Thyroid gland (tissue), 4 donors: Measurements from ENCODE around the gene FGFBP2. TPM values are rescaled to one million over a fixed set of nuclear protein-coding genes. Genes with fewer than 3 reads are reported as not detected.

Experiments
- DNase-seq, 2 donors: peaks; one replicate each; pipeline ENCODE4 v3.0.0-alpha.2; 2019
- H3K27ac ChIP-seq, 3 donors: fragments of 200-600 bp; sonication (generic); 1 replicate in 2 of 3; 2 replicates in 1 of 3; pipeline ENCODE4 v1.5.1; 2016 to 2019; ENCODE audit warnings: mild to moderate bottlenecking in 1 of 3, moderate library complexity in 1 of 3
- H3K27me3 ChIP-seq: fragments of 200-600 bp; sonication (generic); one replicate; pipeline ENCODE4 v1.5.1; 2019
- H3K36me3 ChIP-seq, 2 donors: fragments of 200-600 bp; sonication (generic); one replicate each; pipeline ENCODE4 v1.5.1; 2016 to 2019
- H3K4me1 ChIP-seq, 2 donors: fragments of 200-600 bp; sonication (generic); one replicate each; pipeline ENCODE4 v1.5.1; 2017 to 2019
- H3K4me3 ChIP-seq, 3 donors: fragments of 200-600 bp; sonication (generic); replicated peaks in 1 of 3; 1 replicate in 2 of 3; 2 replicates in 1 of 3; pipeline ENCODE4 v1.5.1; 2016; ENCODE audit warnings: mild to moderate bottlenecking in 1 of 3
- H3K9me3 ChIP-seq: fragments of 200-600 bp; sonication (generic); one replicate; pipeline ENCODE4 v1.5.1; 2017
- POLR2A ChIP-seq, 2 donors: fragments of 450-650 bp; IDR thresholded peaks; one replicate each; pipeline ENCODE4 v1.6.1; 2017; ENCODE audit warnings: antibody characterized with exemption in 2 of 2, mild to moderate bottlenecking in 2 of 2, moderate library complexity in 1 of 2
- WGBS, 2 donors: methylation state at CpG; one replicate each; pipeline ENCODE4 v1.1.5; 2017; 5-methylcytosine and 5-hydroxymethylcytosine counted together
- intact Hi-C: fragments of 100-400 bp; cut with DNase I; formaldehyde crosslinking; loops from one replicate; pipeline ENCODE4 v1.15.1; 2023
- total RNA-seq, 4 donors: library from RNA; depleted of rRNA; stranded (reverse); fragments of >200 nt; gene quantifications; one replicate each; pipeline ENCODE4 v1.2.3, GENCODE V29; 2016
- TF ChIP-seq, protein P1 (sequence below), 6 experiments: fragments of 200-600 bp in 3 of 6; fragments of 450-650 bp in 3 of 6; sonication (generic) in 3 of 6; IDR thresholded peaks; one replicate each; pipeline ENCODE4 v1.5.1; 2016 to 2019; ENCODE audit warnings: antibody characterized with exemption in 6 of 6, mild to moderate bottlenecking in 2 of 6, inconsistent platforms in 1 of 6, moderate library complexity in 1 of 6

The FGFBP2 gene
- total RNA-seq, 4 donors from 2014 or later, result 0.67 to 3.7 (median 0.92) TPM

GRCh38 chr4:15988222-15988621, 25.2 kb upstream of the FGFBP2 start:
- no peaks in the 10 kb centered on the region for H3K9me3 ChIP-seq
- H3K36me3 ChIP-seq, result no peaks in the 10 kb centered on the region
- H3K4me1 ChIP-seq, result peaks cover 5 to 30% of the 10 kb centered on the region in 2 donors
- TF ChIP-seq POLR2A (IDR thresholded peaks at IDR 0.05), result no peak
- TF ChIP-seq, protein P1, sequence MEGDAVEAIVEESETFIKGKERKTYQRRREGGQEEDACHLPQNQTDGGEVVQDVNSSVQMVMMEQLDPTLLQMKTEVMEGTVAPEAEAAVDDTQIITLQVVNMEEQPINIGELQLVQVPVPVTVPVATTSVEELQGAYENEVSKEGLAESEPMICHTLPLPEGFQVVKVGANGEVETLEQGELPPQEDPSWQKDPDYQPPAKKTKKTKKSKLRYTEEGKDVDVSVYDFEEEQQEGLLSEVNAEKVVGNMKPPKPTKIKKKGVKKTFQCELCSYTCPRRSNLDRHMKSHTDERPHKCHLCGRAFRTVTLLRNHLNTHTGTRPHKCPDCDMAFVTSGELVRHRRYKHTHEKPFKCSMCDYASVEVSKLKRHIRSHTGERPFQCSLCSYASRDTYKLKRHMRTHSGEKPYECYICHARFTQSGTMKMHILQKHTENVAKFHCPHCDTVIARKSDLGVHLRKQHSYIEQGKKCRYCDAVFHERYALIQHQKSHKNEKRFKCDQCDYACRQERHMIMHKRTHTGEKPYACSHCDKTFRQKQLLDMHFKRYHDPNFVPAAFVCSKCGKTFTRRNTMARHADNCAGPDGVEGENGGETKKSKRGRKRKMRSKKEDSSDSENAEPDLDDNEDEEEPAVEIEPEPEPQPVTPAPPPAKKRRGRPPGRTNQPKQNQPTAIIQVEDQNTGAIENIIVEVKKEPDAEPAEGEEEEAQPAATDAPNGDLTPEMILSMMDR (IDR thresholded peaks at IDR 0.05), result no peak
- no peak overlapping the region for H3K4me3 ChIP-seq
- no peaks in the 10 kb centered on the region for H3K27me3 ChIP-seq
- WGBS, 2 donors, result 96 to 100% methylated on average over 1 of the region's 1 CpG
- DNase-seq, result no peak
- H3K27ac ChIP-seq, result no peak overlapping the region
- intact Hi-C loops, result no loop called here

DNA sequence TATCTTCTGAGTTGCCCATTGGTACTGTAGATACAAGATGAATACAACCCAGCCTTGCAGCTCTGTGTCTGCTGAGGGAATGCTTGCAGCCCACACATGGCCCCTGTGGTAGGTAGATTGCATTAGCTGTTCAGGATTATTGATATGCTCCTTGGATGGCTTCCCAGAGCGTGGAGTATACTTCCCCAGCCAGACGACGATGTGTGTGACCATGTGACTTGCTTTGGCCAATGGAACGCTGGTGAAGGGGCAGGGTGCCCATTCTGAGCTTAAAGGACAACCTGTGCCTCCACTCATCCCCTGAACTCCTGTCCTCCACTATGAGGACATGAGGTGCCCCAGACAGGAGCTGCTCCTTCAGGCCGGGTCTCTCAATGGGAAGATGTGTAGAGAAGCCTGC, 23.9 kb upstream of the FGFBP2 start:
- no peak overlapping the region for H3K4me3 ChIP-seq
- H3K9me3 ChIP-seq, result no peaks in the 10 kb centered on the region
- intact Hi-C loops, result no loop called here
- H3K36me3 ChIP-seq, result no peaks in the 10 kb centered on the region
- peak in 1 of 2 donors; percentile 38 for DNase-seq
- WGBS, 2 donors, result 39 to 47% methylated on average over 5 of the region's 5 CpGs
- H3K4me1 ChIP-seq, result peaks cover 5 to 39% of the 10 kb centered on the region in 2 donors
- H3K27ac ChIP-seq, result peak overlapping the region in 1 of 3 donors; percentile 17
- H3K27me3 ChIP-seq, result no peaks in the 10 kb centered on the region
- TF ChIP-seq POLR2A (IDR thresholded peaks at IDR 0.05), result no peak
- TF ChIP-seq, protein P1 (IDR thresholded peaks at IDR 0.05), result no peak

GRCh38 chr4:15983610-15984009, 20.6 kb upstream of the FGFBP2 start:
- Histone ChIP-seq H3K36me3 (no peaks in the 10 kb centered on the region), H3K4me3 (no peak overlapping the region), H3K9me3 (no peaks in the 10 kb centered on the region), H3K27ac (peak overlapping the region in 2 of 3 donors; percentile 28 to 35), H3K4me1 (peaks cover 5 to 33% of the 10 kb centered on the region in 2 donors), H3K27me3 (no peaks in the 10 kb centered on the region)
- intact Hi-C loops, result no loop called here
- WGBS, 2 donors, result 90 to 91% methylated on average over 2 of the region's 2 CpGs
- no peak for DNase-seq
- TF ChIP-seq, protein P1 (IDR thresholded peaks at IDR 0.05), result no peak
- TF ChIP-seq POLR2A (IDR thresholded peaks at IDR 0.05), result no peak

GRCh38 chr4:15982842-15983524, 20.0 kb upstream of the FGFBP2 start:
- no peaks in the 10 kb centered on the region for H3K27me3 ChIP-seq
- peak in 1 of 2 donors; percentile 34 for DNase-seq
- no peaks in the 10 kb centered on the region for H3K36me3 ChIP-seq
- intact Hi-C loops, result no loop called here
- H3K27ac ChIP-seq, result peak overlapping the region in 2 of 3 donors; percentile 35 to 41
- peaks cover 5 to 33% of the 10 kb centered on the region in 2 donors for H3K4me1 ChIP-seq
- H3K9me3 ChIP-seq, result no peaks in the 10 kb centered on the region
- 81 to 83% methylated on average over 8 of the region's 8 CpGs for WGBS, 2 donors
- no peak overlapping the region for H3K4me3 ChIP-seq
- TF ChIP-seq, protein P1 (IDR thresholded peaks at IDR 0.05), result no peak
- no peak for TF ChIP-seq POLR2A (IDR thresholded peaks at IDR 0.05)
